Myocyte (in vitro differentiated cells): ENCODE measurements around the gene NPW. TPM values are rescaled to one million over a fixed set of nuclear protein-coding genes. Genes with fewer than 3 reads are reported as not detected.

Experiments used
- DNase-seq: peaks from one replicate; pipeline ENCODE4 v3.0.0-alpha.2; 2012; ENCODE audit warnings: low read depth
- total RNA-seq: library from RNA; depleted of rRNA; stranded (reverse); fragments of >200 nt; gene quantifications from 2 replicates; pipeline ENCODE4 v1.2.3, GENCODE V29; 2014

The NPW gene
- total RNA-seq, 1 donor from 2014 or later: 0.29 TPM

- DNase-seq: peak; percentile 95
These were observed 27.9 kb downstream of the NPW start, which contains the start of the genes NTHL1 and TSC2 for GRCh38 chr16:2047330-2048115. Gene NTHL1 (minus strand): TSS chr16:2047834. CDS start chr16:2047823, 11 bp downstream. Gene TSC2 (plus strand): TSS chr16:2047985. CDS start chr16:2048616, 631 bp downstream.

GRCh38 chr16:2048116-2048543 is 28.5 kb downstream of the NPW start:
- DNase-seq: no peak

GRCh38 chr16:2053211-2053610 is 33.6 kb downstream of the NPW start:
- DNase-seq: no peak

GRCh38 chr16:2053897-2054296 is 34.3 kb downstream of the NPW start:
- DNase-seq: no peak

- DNase-seq: no peak
These were observed 35.1 kb downstream of the NPW start for GRCh38 chr16:2054543-2055245.

- peak; percentile 18 for DNase-seq
These were observed 36.5 kb downstream of the NPW start for GRCh38 chr16:2056077-2056476.

- no peak for DNase-seq
These were observed 37.3 kb downstream of the NPW start for GRCh38 chr16:2056681-2057407.

GRCh38 chr16:2057438-2057837 is 37.9 kb downstream of the NPW start:
- no peak for DNase-seq

- DNase-seq: no peak
These were observed 38.8 kb downstream of the NPW start for GRCh38 chr16:2058420-2058819.

- DNase-seq: no peak
These were observed 39.3 kb downstream of the NPW start for GRCh38 chr16:2058872-2059271.

GRCh38 chr16:2060346-2060745 is 40.8 kb downstream of the NPW start:
- DNase-seq: no peak

GRCh38 chr16:2061023-2061422 is 41.4 kb downstream of the NPW start:
- no peak for DNase-seq

GRCh38 chr16:2061526-2061925 is 41.9 kb downstream of the NPW start:
- no peak for DNase-seq

GRCh38 chr16:2062801-2063200 is 43.2 kb downstream of the NPW start:
- DNase-seq: no peak

GRCh38 chr16:2063861-2064260 is 44.3 kb downstream of the NPW start:
- no peak for DNase-seq

- DNase-seq: no peak
These were observed 44.9 kb downstream of the NPW start for GRCh38 chr16:2064368-2064945.

- no peak for DNase-seq
These were observed 46.6 kb downstream of the NPW start for GRCh38 chr16:2066139-2066538.
